Naive B cell (primary cell): ENCODE measurements around the gene ZNF423. TPM values are rescaled to one million over a fixed set of nuclear protein-coding genes. Genes with fewer than 3 reads are reported as not detected.

Experiments
- ATAC-seq, 2 donors: fragments of 150-1000 bp; cut with Tn5 transposase; 2 replicates each; pipeline ENCODE4 v1.10.0; 2021; ENCODE audit warnings: low read depth in 2 of 2, mild to moderate bottlenecking in 2 of 2, moderate library complexity in 2 of 2
- DNase-seq: peaks from one replicate; pipeline ENCODE4 v3.0.0; 2022
- H3K27ac Mint-ChIP-seq, 6 donors: one replicate each; pipeline ENCODE4 v1.8.0; 2020 to 2022; ENCODE audit warnings: mild to moderate bottlenecking in 6 of 6, mixed read lengths in 6 of 6, moderate library complexity in 5 of 6, inconsistent platforms in 2 of 6
- H3K27me3 Mint-ChIP-seq, 3 donors: one replicate each; pipeline ENCODE4 v1.8.0; 2021 to 2022; ENCODE audit warnings: mixed read lengths in 3 of 3, mild to moderate bottlenecking in 1 of 3
- H3K36me3 Mint-ChIP-seq, 2 donors: one replicate each; pipeline ENCODE4 v1.8.0; 2020 to 2022; ENCODE audit warnings: mixed read lengths in 2 of 2, inconsistent platforms in 1 of 2, mild to moderate bottlenecking in 1 of 2
- H3K4me1 Mint-ChIP-seq, 3 donors: one replicate each; pipeline ENCODE4 v1.8.0; 2020 to 2022; ENCODE audit warnings: mixed read lengths in 3 of 3, inconsistent platforms in 1 of 3, mild to moderate bottlenecking in 1 of 3, moderate library complexity in 1 of 3
- H3K4me3 Mint-ChIP-seq, 8 donors: one replicate each; pipeline ENCODE4 v1.8.0; 2020 to 2022; ENCODE audit warnings: mild to moderate bottlenecking in 8 of 8, mixed read lengths in 8 of 8, moderate library complexity in 8 of 8, inconsistent platforms in 2 of 8
- H3K9me3 Mint-ChIP-seq, 7 donors: one replicate each; pipeline ENCODE4 v1.8.0; 2020 to 2022; ENCODE audit warnings: mixed read lengths in 7 of 7, mild to moderate bottlenecking in 5 of 7, inconsistent platforms in 2 of 7, moderate library complexity in 1 of 7
- polyA plus RNA-seq, 6 donors: library from polyadenylated mRNA; unstranded; fragments of 300-500 nt; fragmentation: Illumina TruSeq; gene quantifications; one replicate each; pipeline ENCODE4 v1.2.3, GENCODE V29; 2021; ENCODE audit warnings: low read depth in 6 of 6

The ZNF423 gene
- polyA plus RNA-seq, 6 donors from 2014 or later, result not detected

DNA sequence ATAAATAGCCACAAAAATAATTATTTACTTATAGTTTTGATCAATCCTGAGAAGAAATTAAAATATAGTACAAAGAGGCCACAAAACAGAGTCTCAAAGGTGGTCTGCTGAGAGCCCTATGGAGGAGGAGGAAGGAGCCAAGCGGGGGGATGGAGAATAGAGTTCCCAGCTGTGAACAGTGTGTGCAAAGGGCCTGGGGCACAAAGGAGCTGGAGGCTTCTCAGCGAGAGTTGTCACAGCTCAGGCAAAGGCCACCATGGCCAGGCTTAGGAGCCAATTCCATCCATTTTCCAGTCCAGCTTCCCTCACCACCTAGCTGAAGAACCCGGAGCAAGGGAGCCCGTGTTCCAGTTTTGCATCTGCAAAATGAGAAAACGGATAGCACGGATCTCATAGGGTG lies 5.4 kb upstream of the ZNF423 start:
- Mint-ChIP-seq H3K9me3 (no peaks in the 10 kb centered on the region), H3K27ac (no peak overlapping the region), H3K36me3 (no peaks in the 10 kb centered on the region), H3K4me3 (peak overlapping the region in 1 of 8 donors; percentile 68), H3K27me3 (peaks cover 0 to 14% (median 7%) of the 10 kb centered on the region in 3 donors), H3K4me1 (peaks cover 10 to 13% (median 11%) of the 10 kb centered on the region in 3 donors)
- ATAC-seq, result no peak
- no peak for DNase-seq

DNA sequence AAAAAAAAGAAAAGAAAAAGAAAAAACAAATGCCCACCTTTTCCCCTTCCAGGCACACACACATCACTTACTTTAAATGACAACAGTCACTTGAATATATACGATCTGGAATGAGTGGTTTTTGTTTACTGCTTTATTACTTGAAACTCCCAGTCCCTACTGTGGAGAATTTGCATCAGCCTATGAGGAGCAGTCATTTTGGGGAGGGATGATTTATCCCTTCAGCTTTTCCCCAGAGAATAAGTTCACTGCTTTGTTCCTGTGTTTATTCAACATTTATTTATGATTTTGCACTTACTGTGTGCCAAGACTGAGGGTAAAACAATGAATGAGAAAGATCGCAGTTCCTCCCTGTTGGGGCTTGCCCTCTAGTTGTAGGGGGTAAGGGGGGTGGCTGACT lies 4.7 kb upstream of the ZNF423 start:
- H3K27ac Mint-ChIP-seq, result no peak overlapping the region
- peaks cover 10 to 15% (median 15%) of the 10 kb centered on the region in 3 donors for H3K4me1 Mint-ChIP-seq
- H3K36me3 Mint-ChIP-seq, result no peaks in the 10 kb centered on the region
- H3K4me3 Mint-ChIP-seq, result peak overlapping the region in 4 of 8 donors; percentile 7 to 84 (median 24)
- H3K27me3 Mint-ChIP-seq, result peaks cover 0 to 14% (median 7%) of the 10 kb centered on the region in 3 donors
- no peaks in the 10 kb centered on the region for H3K9me3 Mint-ChIP-seq
- no peak for ATAC-seq
- no peak for DNase-seq

DNA sequence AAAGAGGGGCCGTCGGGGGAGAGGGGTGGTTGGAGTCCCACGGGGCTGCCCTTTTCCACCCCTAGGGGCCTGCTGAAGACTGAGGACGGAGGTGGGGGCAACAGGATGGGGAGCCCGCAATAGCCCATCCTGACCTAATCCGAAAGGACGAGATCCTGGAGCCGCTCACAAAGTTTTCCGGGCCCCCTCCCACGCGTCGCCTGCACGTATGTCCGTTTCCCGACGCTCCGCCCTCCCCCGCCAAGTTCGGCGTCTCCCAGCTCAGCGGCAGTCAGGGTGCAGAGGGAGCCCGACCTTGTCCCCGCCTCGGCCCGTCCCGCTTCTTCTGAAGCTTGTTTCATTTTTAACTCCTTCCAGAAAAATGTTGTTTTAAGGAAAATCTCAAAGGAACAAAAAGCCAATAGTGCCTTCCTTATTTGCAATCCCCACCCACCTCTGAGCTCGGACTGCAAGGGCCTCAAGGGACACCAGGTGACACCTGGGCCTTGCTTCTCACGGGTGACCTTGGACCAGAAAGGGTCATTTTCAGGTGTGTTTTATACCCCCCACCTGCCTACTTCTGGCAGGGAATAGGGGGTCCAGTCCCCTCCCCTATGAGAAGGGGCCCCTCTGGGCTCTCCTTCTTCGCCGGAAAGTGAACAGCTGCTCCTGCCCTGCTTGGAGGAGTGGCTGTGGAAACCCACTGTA lies 3.4 kb upstream of the ZNF423 start:
- peak overlapping the region; percentile 70 to 89 (median 84) for H3K4me3 Mint-ChIP-seq
- DNase-seq, result no peak
- no peaks in the 10 kb centered on the region for H3K9me3 Mint-ChIP-seq
- no peak for ATAC-seq
- H3K4me1 Mint-ChIP-seq, result peaks cover 13 to 16% (median 15%) of the 10 kb centered on the region in 3 donors
- no peak overlapping the region for H3K27ac Mint-ChIP-seq
- no peaks in the 10 kb centered on the region for H3K36me3 Mint-ChIP-seq
- peaks cover under 1 to 17% (median 7%) of the 10 kb centered on the region in 3 donors for H3K27me3 Mint-ChIP-seq

DNA sequence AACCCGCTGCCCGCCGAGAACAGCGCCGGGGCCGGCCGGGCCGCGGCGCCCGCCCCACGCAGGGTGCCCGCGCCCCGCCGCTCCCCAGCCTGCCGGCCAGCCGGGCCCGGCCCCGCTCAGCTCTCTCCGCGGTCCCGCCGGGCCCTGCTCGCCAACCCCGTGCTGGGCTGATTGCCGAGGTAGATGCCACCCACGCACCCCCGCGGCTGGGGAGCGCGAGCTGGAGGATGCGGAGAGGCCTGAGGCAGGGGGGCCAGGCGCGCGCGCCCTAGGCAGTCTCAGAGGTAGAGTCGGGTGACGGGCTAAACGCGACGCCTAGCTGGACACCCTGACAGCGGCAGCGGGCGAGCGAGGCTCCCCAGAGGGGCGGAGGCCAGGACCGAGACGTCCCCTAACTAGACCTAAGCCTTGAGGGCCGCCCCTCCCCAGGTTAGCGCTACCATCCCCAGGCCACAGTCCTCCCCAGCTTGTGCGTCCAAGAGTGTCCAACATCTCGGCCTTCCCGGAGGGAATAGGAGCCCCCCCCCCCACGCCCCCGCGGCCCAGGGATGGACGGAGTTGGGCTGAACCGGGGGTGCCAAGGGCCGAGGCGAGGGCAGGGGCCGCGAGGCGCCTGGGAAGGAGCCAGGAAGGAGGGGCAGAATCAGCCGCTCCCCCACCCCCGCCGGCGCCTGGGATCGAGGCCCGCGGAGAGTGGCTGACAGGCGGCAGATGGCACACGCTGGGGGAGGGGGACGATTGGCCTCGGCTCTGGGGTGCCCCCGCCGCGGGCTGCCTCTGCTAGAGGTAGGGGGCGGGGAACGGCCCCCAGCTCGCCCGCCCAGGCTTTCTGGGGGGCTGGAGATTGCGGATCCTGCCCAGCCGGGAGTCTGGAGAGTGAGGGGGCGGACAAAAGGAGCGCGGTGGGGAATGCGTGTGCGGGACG lies 2.5 kb upstream of the ZNF423 start:
- DNase-seq, result peak; percentile 26
- H3K27ac Mint-ChIP-seq, result no peak overlapping the region
- no peaks in the 10 kb centered on the region for H3K9me3 Mint-ChIP-seq
- H3K4me1 Mint-ChIP-seq, result peaks cover 15 to 17% (median 17%) of the 10 kb centered on the region in 3 donors
- no peaks in the 10 kb centered on the region for H3K36me3 Mint-ChIP-seq
- peak overlapping the region; percentile 55 to 86 (median 72) for H3K4me3 Mint-ChIP-seq
- ATAC-seq, result peak; percentile 20 to 38
- peaks cover 7 to 20% (median 9%) of the 10 kb centered on the region in 3 donors for H3K27me3 Mint-ChIP-seq

DNA sequence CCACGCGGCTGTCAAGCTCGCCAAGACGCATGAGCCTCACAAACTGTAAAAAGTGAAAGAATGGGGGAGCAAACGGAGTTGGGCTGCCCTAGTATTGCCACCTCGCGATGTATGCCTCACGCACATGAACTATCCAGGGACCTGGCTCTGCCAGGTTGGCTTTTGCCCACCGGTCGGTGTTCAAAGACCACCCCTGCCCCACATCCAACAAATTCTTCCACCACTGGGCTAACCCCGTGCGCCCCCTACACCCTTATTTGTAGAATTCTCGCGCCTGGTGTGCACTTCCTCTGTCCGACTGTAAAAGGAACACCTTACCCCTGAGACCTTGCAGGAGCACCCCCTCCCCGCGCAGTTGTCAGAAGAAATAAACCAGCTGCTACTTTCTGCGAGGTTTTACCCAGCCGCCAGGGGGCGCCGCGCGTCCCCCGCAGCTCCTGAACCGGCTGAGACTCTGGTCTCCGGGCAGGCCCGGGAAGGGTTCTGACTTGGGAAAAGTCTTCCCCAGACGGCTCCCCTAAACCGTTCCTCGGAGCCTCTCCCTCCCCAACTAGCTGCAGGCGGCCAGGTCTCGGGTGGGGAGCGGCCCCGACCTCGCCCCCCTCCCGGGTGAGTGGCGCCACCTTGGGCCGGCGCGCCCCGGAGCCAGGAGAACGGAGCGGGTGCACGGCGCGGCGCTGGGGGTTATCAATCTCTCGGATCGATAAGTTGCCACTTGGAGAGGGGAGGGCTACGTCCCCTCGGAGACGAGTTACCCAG lies 1.7 kb upstream of the ZNF423 start:
- H3K27ac Mint-ChIP-seq, result peak overlapping the region in 2 of 6 donors; percentile 64 to 82

DNA sequence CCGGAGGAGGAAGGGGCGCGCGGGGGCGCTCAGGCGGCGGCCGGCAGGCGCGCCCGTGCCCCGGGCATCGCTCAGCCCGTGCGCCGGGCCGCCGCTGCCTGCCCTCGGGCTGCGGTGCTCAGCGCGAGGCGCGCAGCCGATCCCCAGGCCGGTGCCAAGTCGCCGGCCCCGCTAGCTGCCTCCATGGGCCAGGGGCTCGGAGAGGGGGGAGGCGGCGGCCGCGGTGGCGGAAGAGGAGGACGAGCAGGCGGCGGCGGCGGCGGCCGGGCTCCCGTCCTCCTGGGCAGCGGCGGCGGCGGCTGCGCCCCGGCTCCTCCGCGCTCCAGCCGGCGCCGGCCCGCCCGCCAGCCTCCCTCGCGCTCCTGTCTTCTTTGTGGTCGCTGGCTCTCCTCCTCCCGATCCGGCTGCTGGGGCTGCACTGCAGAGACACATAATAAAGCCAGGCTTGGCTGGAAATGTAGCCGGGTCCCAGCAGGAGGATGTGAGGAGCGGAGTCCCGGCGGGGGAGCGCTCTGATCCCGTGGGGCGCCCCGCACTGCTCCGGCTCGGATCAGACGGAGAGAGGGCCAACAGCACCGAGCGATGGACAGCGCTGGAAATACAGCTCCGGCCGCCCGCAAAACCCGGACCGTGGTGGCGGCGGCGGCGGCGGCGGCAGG lies 889 bp upstream of the ZNF423 start:
- DNase-seq (no peak), ATAC-seq (no peak)
- no peaks in the 10 kb centered on the region for H3K9me3 Mint-ChIP-seq
- peak overlapping the region in 1 of 6 donors; percentile 47 for H3K27ac Mint-ChIP-seq
- no peaks in the 10 kb centered on the region for H3K36me3 Mint-ChIP-seq
- peaks cover 15 to 17% (median 17%) of the 10 kb centered on the region in 3 donors for H3K4me1 Mint-ChIP-seq
- peak overlapping the region; percentile 70 to 91 (median 84) for H3K4me3 Mint-ChIP-seq
- peaks cover 7 to 26% (median 10%) of the 10 kb centered on the region in 3 donors for H3K27me3 Mint-ChIP-seq

More for the DNA sequence above, 1.7 kb upstream of the ZNF423 start:
- DNase-seq (peak; percentile 48), ATAC-seq (peak; percentile 53 to 55)
- H3K4me1 Mint-ChIP-seq, result peaks cover 15 to 17% (median 17%) of the 10 kb centered on the region in 3 donors
- H3K36me3 Mint-ChIP-seq, result no peaks in the 10 kb centered on the region
- peaks cover 7 to 20% (median 10%) of the 10 kb centered on the region in 3 donors for H3K27me3 Mint-ChIP-seq
- H3K4me3 Mint-ChIP-seq, result peak overlapping the region; percentile 84 to 93 (median 90)
- H3K9me3 Mint-ChIP-seq, result no peaks in the 10 kb centered on the region

DNA sequence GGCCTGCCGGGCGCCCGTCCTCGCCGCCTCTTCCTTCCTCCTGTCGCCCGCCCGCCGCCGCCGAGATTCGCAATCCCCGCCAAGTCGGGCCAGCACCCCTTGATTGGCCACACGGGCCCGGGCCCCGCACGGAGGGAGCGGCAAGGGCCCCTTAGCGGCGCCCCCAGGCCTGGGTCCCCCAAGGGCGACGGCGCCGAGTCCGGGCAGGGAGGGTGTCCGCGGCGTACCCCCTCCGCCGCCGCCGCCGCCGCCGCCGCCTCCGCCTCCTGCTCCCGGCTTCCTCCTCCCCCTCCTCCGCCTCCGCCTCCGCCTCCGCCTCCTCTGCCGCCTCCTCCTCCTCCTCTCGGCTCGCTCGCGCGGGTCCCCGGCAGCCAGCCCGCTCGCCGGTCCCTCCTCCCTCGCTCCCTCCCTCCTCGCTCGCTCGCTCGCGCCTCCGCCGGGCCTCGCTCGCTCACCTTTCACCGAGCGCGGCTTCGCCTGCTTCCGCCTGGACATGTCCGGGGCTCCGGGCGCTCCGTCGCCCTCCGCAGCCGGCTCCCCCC lies 561 bp downstream of the ZNF423 start:
- H3K27ac Mint-ChIP-seq, result no peak overlapping the region
- ATAC-seq, result peak; percentile 51 to 58
- H3K9me3 Mint-ChIP-seq, result no peaks in the 10 kb centered on the region

DNA sequence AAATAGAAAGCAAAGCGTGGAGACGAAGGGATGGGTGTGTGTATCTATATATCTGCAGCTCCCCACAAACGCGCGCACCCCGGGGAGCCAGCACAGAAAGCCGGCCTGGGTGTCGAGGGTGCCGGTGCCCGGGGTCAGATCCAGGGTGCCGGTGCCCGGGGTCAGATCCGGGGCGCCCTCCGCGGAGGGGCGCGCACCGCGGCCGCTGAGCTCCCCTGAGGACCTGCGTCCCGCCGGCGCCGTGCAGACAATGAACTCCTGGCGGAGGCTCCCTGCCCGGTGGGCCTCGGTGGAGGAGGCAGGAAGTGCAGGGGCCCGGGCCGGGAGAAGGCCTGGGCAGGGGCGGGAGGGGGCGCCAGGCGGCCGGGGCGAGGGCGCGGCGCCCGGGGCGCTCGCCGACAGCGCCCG lies 1.1 kb downstream of the ZNF423 start:
- Mint-ChIP-seq H3K4me3 (peak overlapping the region in 7 of 8 donors; percentile 20 to 86 (median 73)), H3K36me3 (no peaks in the 10 kb centered on the region), H3K9me3 (no peaks in the 10 kb centered on the region), H3K27ac (no peak overlapping the region), H3K4me1 (peaks cover 15 to 17% (median 16%) of the 10 kb centered on the region in 3 donors), H3K27me3 (peaks cover 4 to 30% (median 10%) of the 10 kb centered on the region in 3 donors)
- ATAC-seq, result no peak
- no peak for DNase-seq

More for the DNA sequence above, 561 bp downstream of the ZNF423 start:
- no peaks in the 10 kb centered on the region for H3K36me3 Mint-ChIP-seq
- peak; percentile 44 for DNase-seq
- H3K4me3 Mint-ChIP-seq, result peak overlapping the region; percentile 39 to 86 (median 61)
- H3K27me3 Mint-ChIP-seq, result peaks cover 4 to 31% (median 10%) of the 10 kb centered on the region in 3 donors
- peaks cover 15 to 17% (median 17%) of the 10 kb centered on the region in 3 donors for H3K4me1 Mint-ChIP-seq

DNA sequence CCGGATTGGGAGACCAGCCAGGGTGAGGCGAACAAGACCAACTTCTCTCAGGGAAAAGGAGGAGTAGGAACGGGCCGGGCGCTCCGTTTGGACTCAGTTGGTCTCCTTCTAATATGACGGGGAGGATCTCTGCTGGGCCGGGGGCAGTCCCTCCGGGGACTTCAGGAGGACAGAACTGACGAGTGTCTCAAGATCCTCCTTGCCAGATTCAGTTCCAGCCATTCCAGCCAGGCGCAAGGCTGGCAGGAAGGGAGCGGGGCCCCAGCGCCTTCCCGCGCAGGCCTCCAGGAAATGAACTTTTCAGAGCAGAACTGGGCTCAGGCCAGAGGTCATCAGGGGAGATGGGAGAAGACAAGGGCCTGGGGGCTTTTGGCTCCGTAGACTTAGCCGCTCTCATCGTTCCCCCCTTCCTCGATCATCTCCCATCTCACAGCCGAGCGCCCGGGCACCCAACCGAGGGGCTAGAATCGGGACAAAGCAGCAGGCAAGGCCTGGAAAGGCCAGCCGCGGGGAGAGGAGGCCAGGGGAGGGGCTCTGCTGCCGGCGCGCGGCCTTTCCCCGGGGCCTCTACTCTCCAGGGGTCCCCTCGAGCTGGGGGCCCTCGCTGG lies 1.6 kb downstream of the ZNF423 start:
- peaks cover 4 to 24% (median 10%) of the 10 kb centered on the region in 3 donors for H3K27me3 Mint-ChIP-seq
- peak overlapping the region in 7 of 8 donors; percentile 63 to 86 (median 73) for H3K4me3 Mint-ChIP-seq
- H3K36me3 Mint-ChIP-seq, result no peaks in the 10 kb centered on the region
- no peaks in the 10 kb centered on the region for H3K9me3 Mint-ChIP-seq
- H3K4me1 Mint-ChIP-seq, result peaks cover 11 to 17% (median 11%) of the 10 kb centered on the region in 3 donors
- ATAC-seq, result no peak
- H3K27ac Mint-ChIP-seq, result peak overlapping the region in 1 of 6 donors; percentile 28
- no peak for DNase-seq

DNA sequence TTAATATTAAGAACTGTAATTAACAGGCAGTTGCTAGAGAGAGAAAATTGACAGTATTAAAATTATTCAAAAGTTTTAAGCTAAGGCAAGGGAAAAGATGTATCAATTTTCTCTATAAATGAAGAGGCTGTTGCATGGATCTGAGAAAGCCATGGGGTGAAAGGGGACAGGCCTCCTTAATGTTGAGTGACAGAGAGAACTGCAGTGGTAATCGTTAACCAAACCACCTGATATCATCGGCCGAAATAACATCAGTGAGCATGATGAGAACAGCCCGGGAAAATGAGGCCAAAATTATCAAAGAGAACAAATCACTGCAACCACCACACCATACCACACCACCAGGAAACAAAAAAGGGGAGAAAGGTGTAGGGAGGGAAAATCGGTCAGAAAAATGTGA lies 3.6 kb downstream of the ZNF423 start:
- Mint-ChIP-seq H3K36me3 (no peaks in the 10 kb centered on the region), H3K4me3 (peak overlapping the region in 2 of 8 donors; percentile 27 to 72), H3K27me3 (peaks cover 0 to 18% (median 10%) of the 10 kb centered on the region in 3 donors), H3K4me1 (peaks cover 5 to 12% (median 8%) of the 10 kb centered on the region in 3 donors), H3K9me3 (no peaks in the 10 kb centered on the region), H3K27ac (no peak overlapping the region)
- no peak for ATAC-seq
- no peak for DNase-seq

DNA sequence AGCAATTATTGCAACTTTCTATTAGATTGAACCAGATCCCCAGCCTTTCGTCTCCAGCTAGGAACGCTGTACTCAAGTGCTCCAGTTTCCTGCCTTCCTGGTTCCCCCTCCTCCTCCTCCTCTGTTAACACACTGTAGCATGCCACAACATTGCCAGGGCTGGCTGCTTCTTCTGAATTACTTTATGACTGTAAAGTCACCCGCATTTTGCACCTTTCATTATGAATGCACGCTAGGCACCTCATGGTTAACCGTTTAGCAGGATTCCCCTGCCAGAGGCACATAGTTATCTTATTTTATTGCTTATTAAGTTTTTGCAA lies 4.5 kb downstream of the ZNF423 start:
- Mint-ChIP-seq H3K27me3 (peaks cover 0 to 17% (median 10%) of the 10 kb centered on the region in 3 donors), H3K4me1 (peaks cover 4 to 7% (median 5%) of the 10 kb centered on the region in 3 donors), H3K4me3 (peak overlapping the region in 1 of 8 donors; percentile 72), H3K27ac (no peak overlapping the region), H3K9me3 (no peaks in the 10 kb centered on the region), H3K36me3 (no peaks in the 10 kb centered on the region)
- ATAC-seq (no peak), DNase-seq (no peak)
